Measurements from ENCODE around the gene FERMT3. TPM values are rescaled to one million over a fixed set of nuclear protein-coding genes. Genes with fewer than 3 reads are reported as not detected.
A peak's percentile ranks its signal among the peaks of the same experiment; 100 is the strongest.

Gene FERMT3
- total and polyA plus RNA-seq, 4 donors: 22.2 to 42.6 (median 36.9) TPM

GRCh38 chr11:64210301-64211020 lies 3.9 kb downstream of the FERMT3 start:
- no peak overlapping the region for H3K4me3 ChIP-seq (ENCODE audit: low read length in 2 of 2)
- no peaks in the 10 kb centered on the region for H3K9me3 ChIP-seq (ENCODE audit: control insufficient read depth, low read length)
- no peaks in the 10 kb centered on the region for H3K27me3 ChIP-seq (ENCODE audit: control insufficient read depth in 1 of 2, insufficient read depth in 2 of 2, low read length in 1 of 2)
- DNase-seq (no peak), ATAC-seq (ENCODE audit: low FRiP score) (no peak)
- 94% methylated on average over 24 of the region's 24 CpGs for WGBS, 2 donors
- no peaks in the 10 kb centered on the region for H3K36me3 ChIP-seq (ENCODE audit: control insufficient read depth in 1 of 2, insufficient read depth in 2 of 2, low read length in 1 of 2)
- no peak overlapping the region for H3K27ac ChIP-seq (ENCODE audit: low read depth in 1 of 2, low read length in 2 of 2)
- H3K4me1 ChIP-seq (ENCODE audit: control insufficient read depth in 1 of 2, insufficient read depth in 2 of 2, low read length in 2 of 2): no peaks in the 10 kb centered on the region
- intact Hi-C loops (cut with DNase I): no loop called here

DNA sequence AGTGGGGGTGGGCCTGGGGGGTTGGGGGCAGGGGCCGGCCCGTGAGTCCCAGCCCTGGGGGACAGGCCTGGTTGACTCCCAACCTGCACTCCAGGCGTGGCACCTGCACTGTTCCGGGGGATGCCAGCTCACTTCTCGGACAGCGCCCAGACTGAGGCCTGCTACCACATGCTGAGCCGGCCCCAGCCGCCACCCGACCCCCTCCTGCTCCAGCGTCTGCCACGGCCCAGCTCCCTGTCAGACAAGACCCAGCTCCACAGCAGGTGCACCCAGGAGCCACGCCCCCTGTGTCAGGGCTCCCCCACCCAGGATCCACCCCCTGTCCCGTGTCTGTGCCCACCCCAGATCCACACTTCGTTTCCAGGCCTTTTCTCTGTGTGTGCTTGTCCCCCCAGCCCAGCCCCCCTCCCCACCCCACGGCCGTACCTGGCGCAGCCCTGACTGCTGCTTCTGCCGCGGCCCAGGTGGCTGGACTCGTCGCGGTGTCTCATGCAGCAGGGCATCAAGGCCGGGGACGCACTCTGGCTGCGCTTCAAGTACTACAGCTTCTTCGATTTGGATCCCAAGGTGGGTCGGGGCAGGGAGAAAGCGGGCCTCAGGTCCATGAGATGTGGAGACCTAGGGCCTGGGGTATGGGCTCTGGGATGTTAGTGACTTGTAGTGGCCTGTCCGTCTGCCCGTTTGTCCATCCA lies 4.8 kb downstream of the FERMT3 start:
- Histone ChIP-seq H3K4me3 (ENCODE audit: low read length in 2 of 2) (no peak overlapping the region), H3K27me3 (ENCODE audit: control insufficient read depth in 1 of 2, insufficient read depth in 2 of 2, low read length in 1 of 2) (no peaks in the 10 kb centered on the region), H3K9me3 (ENCODE audit: control insufficient read depth, low read length) (no peaks in the 10 kb centered on the region), H3K27ac (ENCODE audit: low read depth in 1 of 2, low read length in 2 of 2) (no peak overlapping the region), H3K4me1 (ENCODE audit: control insufficient read depth in 1 of 2, insufficient read depth in 2 of 2, low read length in 2 of 2) (no peaks in the 10 kb centered on the region), H3K36me3 (ENCODE audit: control insufficient read depth in 1 of 2, insufficient read depth in 2 of 2, low read length in 1 of 2) (no peaks in the 10 kb centered on the region)
- intact Hi-C loops (cut with DNase I): no loop called here
- ATAC-seq (ENCODE audit: low FRiP score): no peak
- no peak for DNase-seq
- 90 to 92% methylated on average over 30 of the region's 30 CpGs for WGBS, 2 donors

DNA sequence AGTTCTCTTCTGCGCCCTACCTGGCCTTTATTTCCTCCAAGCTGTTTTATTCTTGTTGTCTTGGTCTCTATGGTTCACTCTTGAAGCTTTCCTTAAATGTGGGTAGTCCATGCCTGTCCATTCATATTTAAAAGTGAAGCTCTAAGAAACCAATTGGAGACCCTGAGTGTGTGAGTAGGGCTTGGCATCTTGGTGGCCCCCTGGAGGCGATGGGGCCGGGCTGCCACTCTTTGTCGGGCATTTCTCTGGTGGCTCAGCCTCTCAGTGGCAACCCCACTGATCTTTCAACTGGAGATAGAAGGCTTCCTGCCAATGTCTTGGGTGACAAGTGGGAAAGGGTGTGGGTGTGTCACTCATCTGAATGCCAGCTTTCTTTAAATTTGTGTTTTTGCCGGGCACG lies 10.4 kb downstream of the FERMT3 start:
- 86% methylated on average over 6 of the region's 6 CpGs for WGBS, 2 donors
- Histone ChIP-seq H3K36me3 (ENCODE audit: control insufficient read depth in 1 of 2, insufficient read depth in 2 of 2, low read length in 1 of 2) (no peaks in the 10 kb centered on the region), H3K4me3 (ENCODE audit: low read length in 2 of 2) (no peak overlapping the region), H3K27ac (ENCODE audit: low read depth in 1 of 2, low read length in 2 of 2) (no peak overlapping the region), H3K27me3 (ENCODE audit: control insufficient read depth in 1 of 2, insufficient read depth in 2 of 2, low read length in 1 of 2) (no peaks in the 10 kb centered on the region), H3K4me1 (ENCODE audit: control insufficient read depth in 1 of 2, insufficient read depth in 2 of 2, low read length in 2 of 2) (no peaks in the 10 kb centered on the region), H3K9me3 (ENCODE audit: control insufficient read depth, low read length) (no peaks in the 10 kb centered on the region)
- DNase-seq: no peak
- ATAC-seq (ENCODE audit: low FRiP score): no peak
- intact Hi-C loops (cut with DNase I): no loop called here

GRCh38 chr11:64218628-64219353 lies 12.3 kb downstream of the FERMT3 start:
- intact Hi-C loops (cut with DNase I): no loop called here
- no peak overlapping the region for H3K4me3 ChIP-seq (ENCODE audit: low read length in 2 of 2)
- H3K36me3 ChIP-seq (ENCODE audit: control insufficient read depth in 1 of 2, insufficient read depth in 2 of 2, low read length in 1 of 2): no peaks in the 10 kb centered on the region
- no peak overlapping the region for H3K27ac ChIP-seq (ENCODE audit: low read depth in 1 of 2, low read length in 2 of 2)
- DNase-seq: peak in 1 of 2 donors; percentile 63
- H3K4me1 ChIP-seq (ENCODE audit: control insufficient read depth in 1 of 2, insufficient read depth in 2 of 2, low read length in 2 of 2): no peaks in the 10 kb centered on the region
- H3K27me3 ChIP-seq (ENCODE audit: control insufficient read depth in 1 of 2, insufficient read depth in 2 of 2, low read length in 1 of 2): no peaks in the 10 kb centered on the region
- no peaks in the 10 kb centered on the region for H3K9me3 ChIP-seq (ENCODE audit: control insufficient read depth, low read length)
- no peak for ATAC-seq (ENCODE audit: low FRiP score)
- 44% methylated on average over 9 to 11 of the region's 11 CpGs for whole genome bisulfite sequencing, 2 donors

DNA sequence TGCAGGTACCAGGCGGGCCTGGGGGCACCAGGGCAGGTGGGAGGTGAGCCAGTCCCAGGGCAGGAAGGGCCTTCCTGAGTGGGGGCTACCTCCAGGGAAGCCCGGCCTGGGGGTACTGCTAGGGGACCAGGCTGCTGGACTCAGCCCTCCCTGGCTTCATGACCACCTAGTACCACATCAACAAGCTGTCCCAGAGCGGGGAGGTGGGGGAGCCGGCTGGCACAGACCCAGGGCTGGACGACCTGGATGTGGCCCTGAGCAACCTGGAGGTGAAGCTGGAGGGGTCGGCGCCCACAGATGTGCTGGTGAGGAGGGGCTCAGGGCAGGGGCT lies 12.8 kb downstream of the FERMT3 start:
- Histone ChIP-seq H3K36me3 (ENCODE audit: control insufficient read depth in 1 of 2, insufficient read depth in 2 of 2, low read length in 1 of 2) (no peaks in the 10 kb centered on the region), H3K4me1 (ENCODE audit: control insufficient read depth in 1 of 2, insufficient read depth in 2 of 2, low read length in 2 of 2) (no peaks in the 10 kb centered on the region), H3K27me3 (ENCODE audit: control insufficient read depth in 1 of 2, insufficient read depth in 2 of 2, low read length in 1 of 2) (no peaks in the 10 kb centered on the region), H3K9me3 (ENCODE audit: control insufficient read depth, low read length) (no peaks in the 10 kb centered on the region), H3K27ac (ENCODE audit: low read depth in 1 of 2, low read length in 2 of 2) (no peak overlapping the region), H3K4me3 (ENCODE audit: low read length in 2 of 2) (no peak overlapping the region)
- intact Hi-C loops (cut with DNase I): no loop called here
- ATAC-seq (ENCODE audit: low FRiP score) (no peak), DNase-seq (peak in 1 of 2 donors; percentile 70)
- 80% methylated on average over 7 of the region's 7 CpGs for WGBS, 2 donors

- Histone ChIP-seq H3K9me3 (ENCODE audit: control insufficient read depth, low read length) (no peaks in the 10 kb centered on the region), H3K36me3 (ENCODE audit: control insufficient read depth in 1 of 2, insufficient read depth in 2 of 2, low read length in 1 of 2) (no peaks in the 10 kb centered on the region), H3K27ac (ENCODE audit: low read depth in 1 of 2, low read length in 2 of 2) (no peak overlapping the region), H3K4me1 (ENCODE audit: control insufficient read depth in 1 of 2, insufficient read depth in 2 of 2, low read length in 2 of 2) (no peaks in the 10 kb centered on the region), H3K27me3 (ENCODE audit: control insufficient read depth in 1 of 2, insufficient read depth in 2 of 2, low read length in 1 of 2) (no peaks in the 10 kb centered on the region), H3K4me3 (ENCODE audit: low read length in 2 of 2) (no peak overlapping the region)
- WGBS, 2 donors: 89 to 92% methylated on average over 10 of the region's 10 CpGs
- ATAC-seq (ENCODE audit: low FRiP score) (no peak), DNase-seq (peak in 1 of 2 donors; percentile 69)
- intact Hi-C loops (cut with DNase I): no loop called here
Observed at GRCh38 chr11:64219755-64220154, 13.2 kb downstream of the FERMT3 start.

GRCh38 chr11:64220271-64220670 lies 13.8 kb downstream of the FERMT3 start:
- Histone ChIP-seq H3K4me1 (ENCODE audit: control insufficient read depth in 1 of 2, insufficient read depth in 2 of 2, low read length in 2 of 2) (no peaks in the 10 kb centered on the region), H3K9me3 (ENCODE audit: control insufficient read depth, low read length) (no peaks in the 10 kb centered on the region), H3K4me3 (ENCODE audit: low read length in 2 of 2) (no peak overlapping the region), H3K27ac (ENCODE audit: low read depth in 1 of 2, low read length in 2 of 2) (no peak overlapping the region), H3K36me3 (ENCODE audit: control insufficient read depth in 1 of 2, insufficient read depth in 2 of 2, low read length in 1 of 2) (no peaks in the 10 kb centered on the region), H3K27me3 (ENCODE audit: control insufficient read depth in 1 of 2, insufficient read depth in 2 of 2, low read length in 1 of 2) (no peaks in the 10 kb centered on the region)
- WGBS, 2 donors: 89 to 90% methylated on average over 16 to 17 of the region's 17 CpGs
- DNase-seq (peak in 1 of 2 donors; percentile 52), ATAC-seq (ENCODE audit: low FRiP score) (no peak)
- intact Hi-C loops (cut with DNase I): no loop called here

DNA sequence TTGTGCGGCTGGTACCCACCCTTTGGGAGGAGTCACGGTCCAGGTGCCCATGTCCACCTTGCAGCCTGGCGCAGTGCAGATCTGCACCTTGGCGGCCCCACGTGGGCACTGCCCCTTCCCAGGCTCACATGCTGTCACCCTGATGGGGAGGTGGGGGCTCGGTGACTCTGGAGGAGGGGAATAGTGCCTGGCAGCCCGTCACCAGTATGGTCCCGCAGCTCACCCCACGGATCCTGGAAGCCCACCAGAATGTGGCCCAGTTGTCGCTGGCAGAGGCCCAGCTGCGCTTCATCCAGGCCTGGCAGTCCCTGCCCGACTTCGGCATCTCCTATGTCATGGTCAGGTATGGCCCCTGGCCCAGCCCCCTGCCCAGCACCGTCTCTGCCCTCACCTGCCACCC lies 14.3 kb downstream of the FERMT3 start:
- 85 to 90% methylated on average over 14 of the region's 14 CpGs for whole genome bisulfite sequencing, 2 donors

GRCh38 chr11:64222651-64223000 lies 16.1 kb downstream of the FERMT3 start:
- Histone ChIP-seq H3K4me1 (ENCODE audit: control insufficient read depth in 1 of 2, insufficient read depth in 2 of 2, low read length in 2 of 2) (no peaks in the 10 kb centered on the region), H3K36me3 (ENCODE audit: control insufficient read depth in 1 of 2, insufficient read depth in 2 of 2, low read length in 1 of 2) (no peaks in the 10 kb centered on the region), H3K4me3 (ENCODE audit: low read length in 2 of 2) (no peak overlapping the region), H3K27me3 (ENCODE audit: control insufficient read depth in 1 of 2, insufficient read depth in 2 of 2, low read length in 1 of 2) (no peaks in the 10 kb centered on the region), H3K9me3 (ENCODE audit: control insufficient read depth, low read length) (no peaks in the 10 kb centered on the region), H3K27ac (ENCODE audit: low read depth in 1 of 2, low read length in 2 of 2) (no peak overlapping the region)
- DNase-seq (no peak), ATAC-seq (ENCODE audit: low FRiP score) (no peak)
- intact Hi-C loops (cut with DNase I): no loop called here
- WGBS, 2 donors: 80 to 82% methylated on average over 9 of the region's 9 CpGs

More for the DNA sequence above, 14.3 kb downstream of the FERMT3 start:
- ATAC-seq (ENCODE audit: low FRiP score) (no peak), DNase-seq (peak in 1 of 2 donors; percentile 71)
- intact Hi-C loops (cut with DNase I): no loop called here
- H3K27ac ChIP-seq (ENCODE audit: low read depth in 1 of 2, low read length in 2 of 2): no peak overlapping the region
- H3K4me1 ChIP-seq (ENCODE audit: control insufficient read depth in 1 of 2, insufficient read depth in 2 of 2, low read length in 2 of 2): no peaks in the 10 kb centered on the region
- no peaks in the 10 kb centered on the region for H3K27me3 ChIP-seq (ENCODE audit: control insufficient read depth in 1 of 2, insufficient read depth in 2 of 2, low read length in 1 of 2)
- H3K36me3 ChIP-seq (ENCODE audit: control insufficient read depth in 1 of 2, insufficient read depth in 2 of 2, low read length in 1 of 2): no peaks in the 10 kb centered on the region
- H3K9me3 ChIP-seq (ENCODE audit: control insufficient read depth, low read length): no peaks in the 10 kb centered on the region
- H3K4me3 ChIP-seq (ENCODE audit: low read length in 2 of 2): no peak overlapping the region

Data from aorta (tissue), 5 donors.